IPS-11a (cell line): ENCODE data around the gene RHBDD3.
A peak's percentile ranks its signal among the peaks of the same experiment; 100 is the strongest.

Experiments used
- H3K4me3 ChIP-seq: one replicate; pipeline ENCODE4 v1.5.1; 2013; ENCODE audit warnings: low read depth, low read length, control low read depth

RHBDD3 gene

DNA sequence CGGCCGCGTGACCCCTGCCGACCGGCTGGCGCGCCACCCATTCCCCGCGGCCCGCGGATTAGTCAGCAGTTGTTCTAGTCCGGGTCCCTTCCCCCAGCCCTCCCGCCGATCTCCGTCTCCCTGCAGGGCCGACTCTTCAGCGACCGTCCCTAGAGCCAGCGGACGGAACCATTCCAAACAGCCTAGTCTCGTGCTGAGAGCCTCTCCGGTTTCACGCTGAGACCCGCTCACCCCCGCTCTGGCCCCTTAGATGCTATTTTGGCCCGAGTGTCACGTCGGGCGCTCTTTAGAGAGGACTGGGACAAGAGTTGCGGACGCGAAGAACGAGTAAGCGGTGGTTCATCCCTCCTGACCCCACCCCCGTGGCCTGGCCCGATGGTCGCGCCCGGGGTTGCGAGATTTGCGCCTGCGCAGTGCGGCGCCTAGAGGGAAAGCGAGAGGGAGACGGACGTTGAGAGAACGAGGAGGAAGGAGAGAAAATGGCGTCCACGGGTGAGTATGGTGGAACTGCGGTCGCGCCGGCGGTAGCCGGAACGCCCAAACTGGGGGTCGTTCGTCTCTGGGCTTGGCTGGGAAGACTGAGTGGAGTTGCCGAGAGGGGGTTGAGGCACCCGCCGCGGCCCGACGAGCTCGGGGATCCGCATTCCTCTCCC, at the start of gene RHBDD3, which contains the start of gene EWSR1:
Gene RHBDD3 (minus strand): TSS at position 124 of the 653 bp plus-strand sequence. CDS start 2,355 bp downstream, outside the sequence.
Gene EWSR1 (plus strand): TSS at position 411 of the 653 bp plus-strand sequence. CDS start 69 bp downstream, at position 480.
- peak within 1 kb of the TSS; percentile 91 for H3K4me3 ChIP-seq

DNA sequence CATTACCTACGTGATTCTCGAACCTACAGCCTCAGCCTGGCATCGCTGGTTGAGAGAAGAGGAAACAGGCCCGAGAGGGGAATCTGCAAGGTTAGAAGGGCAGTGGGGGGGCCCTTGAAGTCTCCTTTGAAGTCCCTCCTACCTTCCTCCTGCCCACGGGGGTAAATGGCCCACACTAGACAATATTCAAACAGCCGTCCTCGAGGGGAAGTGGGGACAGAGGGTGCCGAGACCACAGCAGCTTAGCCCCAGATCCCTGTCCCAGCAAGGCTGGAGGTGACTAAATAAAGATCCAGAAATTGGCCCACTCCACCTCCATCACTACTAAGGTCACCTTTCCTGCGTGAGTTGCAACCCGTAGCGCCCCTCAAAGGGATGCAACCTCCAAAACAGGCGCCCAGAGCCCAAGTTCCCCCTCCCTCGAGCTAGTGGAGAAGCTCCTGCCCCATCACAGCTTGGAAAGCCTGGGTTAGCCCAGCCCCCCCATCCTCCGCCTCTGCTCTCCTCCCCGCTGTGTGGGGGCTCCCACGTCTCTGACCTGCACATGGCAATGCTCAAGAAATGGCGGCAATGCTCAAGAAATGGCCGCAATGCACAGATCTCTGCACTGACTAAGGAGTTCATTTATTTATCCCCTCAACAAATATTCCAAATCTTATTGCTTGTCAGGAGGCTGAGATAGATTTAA, 48.5 kb upstream of the RHBDD3 start:
- no peak overlapping the region for H3K4me3 ChIP-seq

DNA sequence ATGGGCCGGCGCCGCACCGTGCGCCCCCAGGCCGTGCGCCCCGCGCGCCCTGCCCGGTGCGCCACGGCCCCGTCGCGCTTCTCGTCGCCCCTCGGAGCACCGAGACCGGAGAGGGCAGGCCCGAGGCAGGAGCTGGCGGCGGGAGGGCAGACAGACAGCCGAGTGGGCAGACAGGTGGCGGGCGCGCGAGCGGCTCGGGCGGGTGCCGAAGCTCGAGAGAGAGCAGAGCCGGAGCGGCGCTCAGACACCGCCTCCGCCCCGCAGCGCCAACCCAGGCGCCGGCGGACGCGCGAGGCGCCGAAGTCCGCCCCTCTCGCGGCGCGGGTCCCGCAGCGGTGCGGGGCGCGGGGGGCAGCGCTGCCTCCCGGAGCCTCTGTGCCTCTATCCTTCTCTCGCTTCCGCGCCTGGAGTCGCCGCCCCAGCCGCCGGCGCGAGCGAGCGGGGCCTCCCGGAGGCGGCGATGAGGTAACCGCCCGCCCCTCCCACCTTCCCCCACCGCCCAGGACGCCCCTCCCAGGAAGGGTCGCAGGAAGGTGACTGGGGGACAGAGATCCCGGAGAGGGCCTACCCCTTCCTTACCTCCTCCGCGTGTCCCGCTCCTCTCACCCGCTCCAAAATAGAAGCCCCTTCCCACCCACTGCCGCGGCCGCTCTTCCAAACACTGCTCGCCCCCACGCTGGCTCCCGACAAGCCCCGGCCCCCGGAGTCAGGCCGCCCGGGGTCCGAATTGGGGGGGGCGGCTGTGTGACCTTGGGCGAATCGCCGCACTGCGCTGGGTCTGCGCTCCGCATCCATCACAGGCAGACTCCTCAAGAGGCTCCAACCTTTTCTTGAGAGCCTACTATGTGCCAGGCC, 47.7 kb upstream of the RHBDD3 start, which contains the start of gene RASL10A:
Gene RASL10A (minus strand): TSS at position 412 of the 855 bp plus-strand sequence. CDS start 451 bp downstream, outside the sequence.
- peak within 1 kb of the TSS; percentile 17 for H3K4me3 ChIP-seq

DNA sequence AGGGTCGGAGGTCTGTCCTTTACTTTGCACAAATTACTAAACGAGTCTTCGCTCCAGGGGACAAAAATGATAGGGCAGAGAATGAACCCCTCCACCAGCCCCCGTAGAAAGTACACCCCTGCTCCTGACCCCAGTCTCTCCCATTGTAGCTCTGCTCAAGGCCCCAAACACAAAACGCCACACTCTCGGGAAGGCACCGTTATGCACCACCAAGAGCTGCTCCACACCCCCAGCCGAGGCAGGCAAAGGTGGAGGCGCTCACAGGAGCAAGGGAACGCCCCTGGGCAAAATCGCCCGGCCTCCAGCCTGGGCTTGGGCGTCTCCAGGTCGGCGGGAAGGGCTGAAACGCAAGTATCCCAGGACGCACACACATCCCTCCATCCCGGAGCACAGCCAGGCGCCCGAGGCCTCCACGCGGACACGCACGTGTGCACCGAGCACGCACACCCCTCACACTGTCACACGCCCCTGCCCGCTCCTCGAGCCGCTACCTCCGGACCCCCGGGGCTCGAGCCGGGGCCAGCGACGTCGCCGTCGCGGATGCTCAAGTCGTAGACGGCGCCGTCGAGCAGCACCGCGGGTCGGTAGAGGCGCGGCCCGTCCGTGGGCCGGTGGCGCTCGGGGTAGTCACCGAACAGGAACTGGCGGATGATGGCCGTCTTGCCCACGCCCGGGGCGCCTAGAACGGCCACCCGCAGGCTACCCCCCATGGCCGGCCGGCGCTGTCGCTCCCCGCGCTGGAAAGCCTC, 46.9 kb upstream of the RHBDD3 start:
- H3K4me3 ChIP-seq = peak overlapping the region; percentile 4

DNA sequence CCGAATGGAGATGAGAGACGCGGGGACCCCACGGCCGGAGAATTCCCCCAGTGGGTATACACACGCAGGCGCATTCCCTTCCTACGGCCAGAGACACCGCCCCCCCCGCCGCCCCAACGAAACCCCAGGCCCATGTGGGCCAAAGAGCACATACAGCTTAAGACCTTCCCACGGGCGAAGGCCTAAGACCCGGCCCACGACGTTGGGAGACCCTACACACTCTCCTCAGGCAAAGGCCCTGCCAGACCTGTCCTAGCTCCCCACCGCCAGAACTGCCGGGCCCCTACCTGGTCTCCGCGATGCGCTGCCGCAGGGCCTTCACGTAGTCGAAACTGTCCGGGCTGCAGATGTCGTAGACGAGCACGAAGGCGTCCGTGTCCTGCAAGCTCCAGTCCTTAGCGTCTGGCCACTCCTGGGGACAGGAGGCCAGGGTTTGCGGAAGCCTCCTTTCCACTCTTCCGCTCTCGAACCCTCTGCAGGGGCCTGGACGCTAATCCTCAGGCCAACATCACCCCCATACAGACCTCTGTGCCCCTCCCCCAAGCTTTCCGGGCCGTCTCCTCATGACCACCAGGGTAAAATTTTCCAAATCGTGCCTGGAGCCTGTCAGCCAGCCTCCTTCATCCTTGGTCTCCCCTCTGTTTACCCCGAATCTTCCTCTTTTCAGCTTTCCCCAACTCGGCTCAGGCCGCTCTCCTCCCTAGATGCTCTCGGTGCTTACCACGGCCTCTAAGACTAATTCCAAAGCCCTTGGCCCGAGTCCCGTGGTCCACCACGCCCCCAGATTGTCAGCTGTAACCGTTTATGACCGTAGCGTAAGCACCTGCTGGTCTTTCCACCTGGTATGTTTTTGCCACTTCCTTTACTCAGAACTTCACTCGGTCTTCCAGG, 46.0 kb upstream of the RHBDD3 start:
- no peak overlapping the region for H3K4me3 ChIP-seq

DNA sequence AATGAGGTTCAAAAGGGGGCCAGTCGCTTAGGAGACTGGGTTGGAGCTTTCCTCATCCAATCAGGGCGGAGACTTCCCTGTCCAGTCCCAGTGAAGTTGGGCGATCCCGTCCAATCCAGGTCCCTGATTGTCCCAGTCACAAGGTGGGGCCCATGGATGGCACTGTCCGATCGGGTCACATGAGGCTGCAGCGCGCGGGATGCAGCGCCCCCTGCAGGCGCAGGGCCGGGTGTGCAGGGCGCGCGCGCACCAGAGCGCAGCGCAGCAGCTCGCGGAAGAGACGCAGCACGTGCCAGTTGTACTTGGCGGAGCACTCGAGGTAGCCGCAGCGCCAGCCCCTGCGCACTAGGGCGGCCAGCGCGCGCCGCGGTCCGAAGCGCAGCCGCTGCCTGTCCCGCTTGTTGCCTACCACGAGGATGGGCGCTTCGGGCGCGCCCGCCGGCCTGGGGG, 45.4 kb upstream of the RHBDD3 start:
- no peak overlapping the region for H3K4me3 ChIP-seq

DNA sequence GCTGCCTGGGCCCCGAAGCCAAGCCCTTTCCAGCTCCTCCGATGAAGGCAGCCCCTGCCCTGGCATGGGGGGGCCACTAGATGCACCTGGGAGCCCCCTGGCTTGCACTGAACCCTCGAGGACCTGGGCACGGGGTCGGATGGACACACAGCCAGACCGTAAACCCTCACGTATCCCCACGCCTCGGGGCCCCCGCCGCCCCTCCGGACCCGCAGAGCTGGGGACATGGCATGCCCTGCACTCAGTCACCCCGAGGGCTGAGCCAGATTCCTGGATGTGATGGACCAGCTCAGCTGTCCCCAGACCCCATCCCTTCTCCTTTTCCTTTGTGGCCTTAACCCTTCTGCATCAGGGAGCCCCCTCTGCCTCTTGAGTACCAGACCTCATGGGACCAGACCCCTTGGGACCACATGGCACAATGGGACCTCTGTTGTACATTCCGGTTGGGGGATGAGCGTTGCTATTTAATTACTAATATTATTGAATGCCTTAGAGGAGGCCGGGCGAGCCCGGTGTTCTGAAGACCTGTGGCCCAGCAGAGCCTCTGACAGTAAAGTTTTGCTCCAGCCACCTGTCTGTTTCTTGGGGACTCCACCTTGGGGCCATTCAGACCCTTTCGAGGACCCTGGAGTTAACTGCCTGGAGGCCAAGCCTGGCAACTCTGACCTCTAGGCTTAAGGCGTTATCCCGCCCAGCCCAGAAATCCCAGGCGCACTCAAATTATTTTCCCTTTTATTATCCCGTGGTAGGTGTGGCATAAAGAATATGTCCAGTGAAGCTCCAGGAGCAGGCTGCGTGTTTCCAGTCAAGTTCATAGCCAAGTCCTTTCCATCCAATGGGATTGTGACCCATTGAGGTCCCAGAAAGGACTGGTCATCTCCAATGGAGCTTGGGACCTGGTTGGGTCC, 44.7 kb upstream of the RHBDD3 start:
- no peak overlapping the region for H3K4me3 ChIP-seq

DNA sequence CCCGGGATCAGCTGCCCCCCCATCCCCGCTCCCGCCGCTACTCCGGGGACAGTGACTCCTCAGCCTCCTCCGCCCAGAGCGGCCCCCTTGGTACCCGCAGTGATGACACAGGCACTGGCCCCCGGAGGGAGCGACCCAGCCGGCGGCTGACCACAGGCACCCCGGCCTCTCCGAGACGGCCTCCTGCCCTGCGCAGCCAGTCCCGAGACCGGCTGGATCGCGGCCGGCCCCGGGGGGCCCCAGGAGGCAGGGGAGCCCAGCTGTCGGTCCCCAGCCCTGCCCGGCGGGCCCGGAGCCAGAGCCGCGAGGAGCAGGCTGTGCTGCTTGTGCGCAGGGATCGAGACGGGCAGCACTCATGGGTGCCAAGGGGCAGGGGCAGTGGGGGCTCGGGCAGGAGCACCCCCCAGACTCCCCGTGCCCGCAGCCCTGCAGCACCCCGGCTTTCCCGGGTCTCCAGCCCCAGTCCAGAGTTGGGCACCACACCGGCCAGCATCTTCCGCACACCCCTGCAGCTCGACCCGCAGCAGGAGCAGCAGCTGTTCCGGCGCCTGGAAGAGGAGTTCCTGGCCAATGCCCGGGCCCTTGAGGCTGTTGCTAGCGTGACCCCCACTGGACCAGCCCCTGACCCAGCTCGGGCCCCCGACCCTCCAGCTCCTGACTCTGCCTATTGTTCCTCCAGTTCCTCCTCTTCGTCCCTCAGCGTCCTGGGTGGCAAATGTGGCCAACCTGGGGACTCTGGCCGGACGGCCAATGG, 43.9 kb upstream of the RHBDD3 start:
- H3K4me3 ChIP-seq = no peak overlapping the region

DNA sequence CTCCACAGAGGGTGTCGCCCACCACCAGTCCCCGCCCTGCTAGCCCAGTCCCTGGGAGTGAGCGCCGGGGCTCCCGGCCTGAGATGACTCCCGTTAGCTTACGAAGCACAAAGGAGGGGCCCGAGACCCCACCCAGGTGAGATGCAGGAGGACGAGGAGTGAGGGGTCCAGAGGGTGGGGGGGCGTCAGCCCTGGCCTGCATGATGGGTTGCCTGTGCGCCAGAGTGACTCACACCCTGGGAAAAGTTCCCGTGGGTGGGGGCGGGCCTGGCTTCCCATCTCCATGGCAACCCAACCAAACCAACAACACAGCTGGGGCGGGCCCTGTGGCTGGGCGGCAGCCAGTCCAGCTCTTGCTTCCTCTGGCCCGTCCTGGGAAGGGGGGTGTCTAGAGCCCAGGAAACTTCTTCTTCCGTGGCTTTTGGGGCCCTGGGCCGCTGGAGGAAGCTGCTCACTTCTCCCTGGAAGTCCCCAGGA, 43.1 kb upstream of the RHBDD3 start:
- no peak overlapping the region for H3K4me3 ChIP-seq

DNA sequence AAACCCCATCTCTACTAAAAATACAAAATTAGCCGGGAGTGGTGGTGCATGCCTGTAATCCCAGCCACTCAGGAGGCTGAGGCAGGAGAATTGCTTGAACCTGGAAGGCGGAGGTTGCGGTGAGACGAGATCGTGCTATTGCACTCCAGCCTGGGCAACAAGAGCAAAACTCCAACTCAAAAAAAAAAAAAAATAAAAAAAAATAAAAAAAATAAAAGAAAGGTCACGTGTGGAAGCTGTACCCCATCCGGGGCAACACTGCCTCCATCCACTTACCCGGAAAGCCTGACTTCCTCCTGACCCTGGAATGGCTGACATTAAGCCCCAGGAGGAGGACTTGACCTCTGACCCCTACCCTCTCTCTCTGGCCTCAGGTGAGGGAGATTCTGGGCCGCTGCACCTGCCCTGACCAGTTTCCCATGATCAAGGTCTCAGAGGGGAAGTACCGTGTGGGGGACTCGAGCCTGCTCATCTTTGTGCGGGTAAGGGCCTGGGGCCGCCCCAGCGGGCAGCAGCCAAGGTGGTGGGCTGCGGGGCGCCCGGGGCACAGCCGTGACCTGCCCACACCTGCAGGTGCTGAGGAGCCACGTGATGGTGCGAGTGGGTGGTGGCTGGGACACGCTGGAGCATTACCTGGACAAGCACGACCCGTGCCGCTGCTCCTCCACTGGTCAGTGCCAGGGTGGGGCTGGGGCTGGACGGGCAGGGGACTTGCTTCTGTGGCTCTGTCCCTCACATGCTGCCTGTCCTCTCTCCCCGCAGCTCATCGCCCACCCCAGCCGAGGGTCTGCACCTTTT, 42.5 kb upstream of the RHBDD3 start:
- no peak overlapping the region for H3K4me3 ChIP-seq

DNA sequence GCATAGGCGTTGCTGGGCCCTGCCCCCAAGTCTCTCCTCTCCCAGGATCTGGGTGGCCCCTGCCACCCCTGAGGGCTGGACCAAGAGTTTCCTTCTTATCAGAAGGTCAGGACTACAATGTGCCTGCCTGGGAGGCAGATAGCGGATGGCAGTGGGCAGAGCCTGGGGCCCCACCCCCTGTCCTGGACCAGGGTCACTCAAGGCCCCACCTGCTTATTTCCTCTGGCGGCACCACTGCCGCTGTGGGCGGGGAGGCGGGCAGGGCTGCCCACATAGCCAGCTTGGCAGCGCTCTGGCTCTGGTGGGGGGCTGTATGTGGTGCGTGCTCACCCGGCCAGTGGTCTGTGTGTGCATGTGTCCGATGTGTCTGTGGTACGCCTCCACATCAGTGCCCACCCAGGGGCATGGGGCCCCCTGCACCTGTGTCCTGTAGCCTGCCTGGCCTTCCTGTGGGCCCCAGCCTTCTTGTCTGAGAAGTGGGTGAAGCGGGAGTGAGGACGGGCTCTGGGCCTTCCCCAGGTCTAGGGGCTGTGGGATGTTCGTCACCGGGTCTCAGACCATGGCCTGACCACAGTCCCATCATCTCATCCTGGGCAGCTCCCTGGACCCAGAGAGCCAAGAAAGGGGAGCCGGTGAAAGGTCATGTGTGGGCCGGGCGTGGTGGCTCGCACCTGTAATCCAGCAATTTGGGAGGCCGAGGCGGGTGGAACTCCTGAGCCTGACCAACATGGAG, 41.7 kb upstream of the RHBDD3 start:
- H3K4me3 ChIP-seq = no peak overlapping the region

DNA sequence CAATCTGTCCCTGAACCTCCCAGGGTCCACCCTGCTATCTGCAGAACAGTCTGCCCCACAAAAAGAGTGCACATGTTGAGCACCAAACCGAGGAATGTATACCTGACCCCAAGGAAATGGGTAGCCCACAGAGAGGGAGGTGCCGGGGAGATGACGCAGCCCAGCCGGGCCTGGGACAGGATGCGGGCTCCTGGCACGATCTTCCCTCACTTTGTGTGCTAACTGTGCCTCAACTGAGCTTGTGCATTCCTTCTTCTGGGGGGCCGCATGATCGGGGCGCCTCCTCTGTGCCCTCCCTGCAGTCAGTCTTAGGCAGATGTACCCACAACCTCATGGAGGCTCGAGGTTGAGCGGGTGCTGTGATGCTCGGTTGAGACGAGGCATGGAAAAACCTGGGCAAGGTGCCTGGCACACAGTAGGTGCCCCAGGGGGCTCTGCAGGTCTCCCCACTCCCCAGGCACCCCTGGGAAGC, 41.0 kb upstream of the RHBDD3 start:
- no peak overlapping the region for H3K4me3 ChIP-seq

DNA sequence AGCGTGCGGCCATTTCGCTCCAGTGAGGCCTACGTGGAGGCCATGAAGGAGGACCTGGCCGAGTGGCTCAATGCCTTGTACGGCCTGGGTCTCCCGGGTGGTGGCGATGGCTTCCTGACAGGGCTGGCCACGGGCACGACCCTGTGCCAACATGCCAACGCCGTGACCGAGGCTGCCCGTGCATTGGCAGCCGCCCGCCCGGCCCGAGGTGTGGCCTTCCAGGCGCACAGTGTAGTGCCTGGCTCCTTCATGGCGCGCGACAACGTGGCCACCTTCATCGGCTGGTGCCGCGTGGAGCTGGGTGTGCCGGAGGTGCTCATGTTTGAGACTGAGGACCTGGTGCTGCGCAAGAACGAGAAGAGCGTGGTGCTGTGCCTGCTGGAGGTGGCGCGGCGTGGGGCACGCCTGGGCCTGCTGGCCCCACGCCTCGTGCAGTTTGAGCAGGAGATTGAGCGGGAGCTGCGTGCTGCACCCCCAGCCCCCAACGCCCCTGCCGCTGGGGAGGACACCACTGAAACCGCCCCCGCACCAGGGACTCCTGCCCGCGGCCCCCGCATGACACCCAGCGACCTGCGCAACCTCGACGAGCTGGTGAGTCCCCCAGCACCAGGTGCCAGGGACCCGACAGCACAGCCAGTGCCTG, 40.5 kb upstream of the RHBDD3 start:
- H3K4me3 ChIP-seq = no peak overlapping the region

DNA sequence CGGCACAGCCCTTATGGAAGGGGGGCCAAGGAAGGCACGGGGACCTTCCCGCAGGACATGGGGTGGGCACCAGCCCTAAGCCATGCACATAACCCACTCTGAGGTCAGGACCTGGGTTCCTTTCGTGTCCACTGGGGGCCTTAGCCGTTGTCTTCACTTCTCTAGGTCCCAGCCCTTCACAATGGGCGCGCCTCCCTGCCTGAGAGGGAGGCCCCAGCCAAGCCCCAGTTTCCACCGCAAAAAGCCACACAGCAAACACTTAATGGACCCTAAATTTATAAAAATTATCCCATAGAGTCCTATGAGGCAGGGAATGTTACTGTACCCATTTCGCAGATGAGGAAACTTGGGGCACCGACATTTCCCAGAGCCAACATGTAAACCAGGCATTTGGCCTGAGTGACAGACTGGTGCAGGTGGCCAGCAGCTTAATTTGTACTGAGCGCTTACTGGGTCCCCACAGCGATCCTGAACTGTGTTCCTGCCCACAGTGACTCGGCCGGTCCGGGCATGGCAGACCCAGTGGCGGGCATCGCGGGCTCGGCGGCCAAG, 39.9 kb upstream of the RHBDD3 start:
- H3K4me3 ChIP-seq = peak overlapping the region; percentile 31

DNA sequence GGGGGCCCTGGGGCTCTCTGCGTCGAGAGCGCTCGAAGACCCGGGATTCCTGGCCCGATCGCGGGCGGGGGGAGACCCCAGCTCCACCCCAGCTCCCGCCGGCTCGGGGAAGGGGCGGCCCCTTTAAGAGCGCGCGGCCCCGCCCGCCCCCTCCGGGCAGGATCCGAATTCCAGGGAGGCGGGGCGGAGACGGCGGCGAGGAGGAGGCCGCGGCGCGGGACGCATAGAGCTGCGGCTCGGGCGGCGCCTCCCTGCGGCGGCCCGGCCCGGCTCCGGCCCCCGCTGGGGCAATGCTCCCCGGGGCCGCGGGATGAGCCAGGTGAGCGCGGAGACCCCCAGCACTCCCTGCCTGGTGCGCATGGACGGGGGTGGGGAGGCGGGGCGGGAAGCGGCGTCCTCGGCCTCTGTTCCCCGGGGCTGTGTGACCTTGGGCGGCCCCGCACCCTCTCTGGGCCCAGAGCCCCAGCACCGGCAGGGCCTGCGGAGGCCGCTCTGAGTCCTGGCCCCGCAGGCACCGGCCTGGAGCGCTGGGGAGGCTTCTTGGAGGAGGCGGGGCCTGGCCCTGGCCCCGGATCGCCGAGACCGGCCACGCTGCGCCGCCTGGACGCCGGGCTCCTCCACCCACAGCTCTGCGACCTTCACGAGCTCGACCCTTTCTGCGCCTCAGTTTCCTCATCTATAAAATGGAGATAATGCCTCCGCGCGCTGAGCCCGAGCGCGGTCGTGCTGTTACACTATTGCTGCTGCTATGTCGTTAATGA, 39.2 kb upstream of the RHBDD3 start:
- H3K4me3 ChIP-seq = peak overlapping the region; percentile 47
